HG02798 (cell line): ENCODE results near the gene TMPRSS11A.

Experiments
- ATAC-seq: cut with Tn5 transposase; IDR thresholded peaks from one replicate; pipeline ENCODE4 v1.9.1; 2021; ENCODE audit warnings: mild to moderate bottlenecking; ENCODE audit not compliant: unreplicated experiment, poor library complexity

Gene TMPRSS11A

GRCh38 chr4:67877086-67877485 lies 86.2 kb downstream of the TMPRSS11A start:
- no peak for ATAC-seq

GRCh38 chr4:67874986-67875385 lies 88.3 kb downstream of the TMPRSS11A start:
- ATAC-seq = no peak

- no peak for ATAC-seq
Measured at GRCh38 chr4:67873116-67873515, 90.2 kb downstream of the TMPRSS11A start.

- ATAC-seq = peak; percentile 75
Measured at GRCh38 chr4:67871867-67872266, 91.4 kb downstream of the TMPRSS11A start.

- ATAC-seq = no peak
Measured at GRCh38 chr4:67869580-67870190, 93.6 kb downstream of the TMPRSS11A start.

GRCh38 chr4:67861513-67861912 lies 101.8 kb downstream of the TMPRSS11A start:
- peak; percentile 31 for ATAC-seq
